Spleen (tissue), 11 donors: ENCODE data around the gene HMOX2. TPM values are rescaled to one million over a fixed set of nuclear protein-coding genes. Genes with fewer than 3 reads are reported as not detected.
A peak's percentile ranks its signal among the peaks of the same experiment; 100 is the strongest.

Source experiments
- DNase-seq: peaks from one replicate; pipeline ENCODE4 v3.0.0-alpha.2; 2020
- H3K27ac ChIP-seq, 8 donors: fragments of 200-600 bp; sonication (generic) in 7 of 8; 1 replicate in 4 of 8; 2 replicates in 4 of 8; pipeline versions ENCODE4 v1.5.0 to v1.8.0; 2016 to 2021; ENCODE audit warnings: inconsistent platforms in 4 of 8, mild to moderate bottlenecking in 4 of 8, moderate library complexity in 1 of 8
- H3K27me3 ChIP-seq, 7 donors: fragments of 200-600 bp; sonication (generic) in 6 of 7; replicated peaks in 1 of 7; 1 replicate in 4 of 7; 2 replicates in 3 of 7; pipeline versions ENCODE4 v1.5.0 to v1.8.0; 2016 to 2021; ENCODE audit warnings: inconsistent platforms in 3 of 7, mild to moderate bottlenecking in 1 of 7
- H3K36me3 ChIP-seq, 6 donors: fragments of 200-600 bp; sonication (generic) in 5 of 6; 1 replicate in 4 of 6; 2 replicates in 2 of 6; pipeline versions ENCODE4 v1.5.0 to v1.8.0; 2016 to 2021; ENCODE audit warnings: inconsistent platforms in 2 of 6
- H3K4me1 ChIP-seq, 6 donors: fragments of 200-600 bp; sonication (generic) in 5 of 6; 1 replicate in 3 of 6; 2 replicates in 3 of 6; pipeline versions ENCODE4 v1.5.0 to v1.8.0; 2016 to 2021; ENCODE audit warnings: inconsistent platforms in 3 of 6
- H3K4me3 ChIP-seq, 8 donors: fragments of 200-600 bp; sonication (generic) in 7 of 8; 1 replicate in 4 of 8; 2 replicates in 4 of 8; pipeline versions ENCODE4 v1.5.0 to v1.8.0; 2016 to 2021; ENCODE audit warnings: inconsistent platforms in 4 of 8, mild to moderate bottlenecking in 4 of 8, moderate library complexity in 2 of 8
- H3K9me3 ChIP-seq, 8 donors: fragments of 200-600 bp; sonication (generic) in 7 of 8; 1 replicate in 4 of 8; 2 replicates in 4 of 8; pipeline versions ENCODE4 v1.5.0 to v1.8.0; 2016 to 2021; ENCODE audit warnings: inconsistent platforms in 4 of 8
- CTCF ChIP-seq, 11 experiments: fragments of 200-600 bp in 7 of 11; fragments of 450-650 bp in 4 of 11; sonication (generic) in 4 of 11; IDR thresholded peaks in 8 of 11; conservative IDR thresholded peaks in 3 of 11; 1 replicate in 7 of 11; 2 replicates in 4 of 11; pipeline versions ENCODE4 v1.4.0 to v1.8.0; 2016 to 2021; ENCODE audit warnings: antibody characterized with exemption in 11 of 11, inconsistent platforms in 4 of 11, mild to moderate bottlenecking in 1 of 11
- POLR2A ChIP-seq, 3 donors: fragments of 450-650 bp; IDR thresholded peaks; one replicate each; pipeline ENCODE4 v1.5.1; 2017; ENCODE audit warnings: antibody characterized with exemption in 3 of 3, mild to moderate bottlenecking in 1 of 3
- POLR2AphosphoS5 ChIP-seq, 3 donors: sonication (generic); formaldehyde crosslinking; IDR thresholded peaks; one replicate each; pipeline ENCODE4 v1.5.1; 2017; ENCODE audit warnings: antibody characterized with exemption in 3 of 3
- WGBS, 5 donors: extraction: QIAGEN DNeasy Blood & Tissue Kit in 3 of 5; methylation state at CpG; one replicate each; pipeline versions ENCODE4 v1.1.5 to v1.1.7; 2013 to 2018; 5-methylcytosine and 5-hydroxymethylcytosine counted together
- intact Hi-C: fragments of 100-400 bp; cut with DNase I; formaldehyde crosslinking; loops from one replicate; pipeline ENCODE4 v1.15.0; 2023; ENCODE audit warnings: low total_unique reads
- polyA plus RNA-seq, 3 donors: library from polyadenylated mRNA; stranded (reverse); fragments of 200-250 nt; gene quantifications; one replicate each; pipeline ENCODE4 v1.2.1, GENCODE V29; 2013
- total RNA-seq, 7 donors: library from RNA; depleted of rRNA in 3 of 7; stranded (reverse); fragments of >200 nt in 3 of 7; fragmentation: NEBNext Ultra II Directional in 4 of 7; extraction: Animal tissue kit (Norgen Biotek cat#: 25700) in 4 of 7; gene quantifications; one replicate each; pipeline versions ENCODE4 v1.1.0 to v1.2.1, GENCODE V29; 2016 to 2021
- donor health status: healthy with polysubstance abuse.
- donor health status: DM: no; HTN: no; CAD: no; lungs with moderate emphysema.
- donor health status: DM: no; HTN: no; CAD: no.
- donor health status: Bipolar disorder and iron deficiency.
- donor health status: healthy.
- donor health status: DM: no; HTN: no; CAD: no.
- donor health status: DM: yes; HTN: yes; CAD: no.

HMOX2 gene
- total and polyA plus RNA-seq, 10 donors, result 26.6 to 73.8 (median 53.3) TPM

DNA sequence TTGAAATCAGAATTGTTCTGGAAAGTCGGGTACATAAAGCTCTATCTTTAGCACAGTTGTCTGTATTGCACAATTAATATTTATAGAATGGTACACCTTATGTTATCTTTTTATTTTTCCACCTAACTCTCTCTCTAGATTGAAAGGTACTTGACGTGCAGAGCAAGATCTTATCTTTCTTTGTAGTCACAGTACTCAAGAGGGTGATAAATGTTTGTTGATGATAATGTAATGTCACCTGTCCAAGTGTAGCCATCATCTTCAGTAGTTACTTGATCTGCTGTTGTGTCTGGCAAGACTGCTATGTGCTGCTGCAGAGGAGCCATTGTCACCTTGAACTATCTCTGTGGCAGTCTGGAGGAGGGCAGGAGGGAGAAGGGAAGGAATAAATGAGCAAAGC lies 5.3 kb downstream of the HMOX2 start:
- no peak for DNase-seq
- H3K9me3 ChIP-seq, result no peaks in the 10 kb centered on the region
- H3K36me3 ChIP-seq, result peaks cover 0 to 51% (median 14%) of the 10 kb centered on the region in 6 donors
- H3K4me3 ChIP-seq, result no peak overlapping the region
- H3K27ac ChIP-seq, result peak overlapping the region in 3 of 8 donors; percentile 3 to 58 (median 13)
- no peaks in the 10 kb centered on the region for H3K27me3 ChIP-seq
- peaks cover 14 to 72% (median 45%) of the 10 kb centered on the region in 6 donors for H3K4me1 ChIP-seq
- TF ChIP-seq POLR2AphosphoS5 (IDR thresholded peaks at IDR 0.05) (no peak), CTCF (IDR thresholded peaks at IDR 0.05 in 8 of 11, conservative IDR thresholded peaks at IDR 0.05 in 3 of 11) (no peak), POLR2A (IDR thresholded peaks at IDR 0.05) (no peak)
- intact Hi-C loops, result no loop called here
- 61 to 84% (median 76%) methylated on average over 2 of the region's 2 CpGs for WGBS, 5 donors

DNA sequence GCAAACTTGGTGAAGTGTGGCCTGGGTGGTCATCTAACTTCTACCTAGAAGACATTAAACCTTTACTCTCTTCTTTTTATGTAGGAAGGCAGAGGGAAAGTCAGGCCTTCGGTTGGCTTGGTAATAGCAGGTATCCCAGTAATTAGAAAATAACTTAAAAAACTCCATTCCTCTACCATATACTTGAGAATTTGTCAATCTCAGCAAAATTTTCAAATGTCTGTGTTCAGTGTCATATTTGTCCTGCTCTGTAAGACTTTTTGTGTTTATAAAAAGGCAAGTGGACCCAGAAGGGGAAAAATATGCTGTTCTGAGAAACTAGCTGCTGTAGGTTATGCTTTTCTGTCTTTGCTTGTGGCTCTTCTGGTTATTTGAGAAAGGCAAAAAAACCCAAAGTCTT lies 5.8 kb downstream of the HMOX2 start:
- Histone ChIP-seq H3K36me3 (peaks cover 0 to 56% (median 15%) of the 10 kb centered on the region in 6 donors), H3K4me3 (no peak overlapping the region), H3K27ac (peak overlapping the region in 3 of 8 donors; percentile 3 to 58 (median 13)), H3K4me1 (peaks cover 19 to 74% (median 47%) of the 10 kb centered on the region in 6 donors), H3K27me3 (no peaks in the 10 kb centered on the region), H3K9me3 (no peaks in the 10 kb centered on the region)
- no peak for TF ChIP-seq POLR2AphosphoS5 (IDR thresholded peaks at IDR 0.05)
- no peak for TF ChIP-seq CTCF (IDR thresholded peaks at IDR 0.05 in 8 of 11, conservative IDR thresholded peaks at IDR 0.05 in 3 of 11)
- DNase-seq, result no peak
- intact Hi-C loops, result no loop called here
- 87 to 96% (median 90%) methylated on average over 1 of the region's 1 CpG for WGBS, 5 donors

DNA sequence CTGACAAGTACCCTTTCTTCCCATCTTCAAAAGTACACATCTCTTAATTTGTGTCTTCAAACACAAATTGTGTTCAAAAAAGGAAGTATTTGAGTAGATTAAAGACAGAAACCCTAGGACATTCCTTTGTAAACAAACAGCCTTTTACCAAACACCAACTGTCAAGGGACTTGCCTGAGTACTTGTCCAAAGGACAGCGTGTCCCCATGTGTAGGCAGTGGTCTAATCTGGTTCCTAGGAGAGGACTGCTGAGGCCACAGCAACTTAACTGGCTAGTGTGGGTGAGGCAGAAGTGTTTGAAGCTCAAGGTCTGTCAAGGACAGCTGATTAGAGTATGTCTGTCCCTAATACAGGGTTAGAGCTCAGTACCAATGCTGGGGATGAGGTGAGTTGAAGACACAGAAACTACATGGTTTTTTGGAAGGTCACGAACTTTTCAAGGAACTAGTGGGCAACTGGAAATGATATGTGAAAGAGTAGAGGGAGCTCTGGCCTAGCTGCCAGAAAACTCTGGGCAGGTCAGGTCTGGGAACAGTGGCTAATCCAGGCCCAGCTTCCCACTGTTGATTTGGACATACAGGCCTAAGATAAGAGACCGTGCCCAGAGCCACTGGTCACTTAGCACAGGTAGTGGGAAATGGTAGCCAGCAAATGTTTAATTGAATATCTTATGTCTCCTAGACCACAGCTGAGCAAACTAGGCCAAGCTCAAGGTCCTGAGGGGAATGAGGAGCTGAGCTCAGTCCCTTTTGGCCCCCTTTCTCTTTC lies 10.1 kb downstream of the HMOX2 start:
- H3K27ac ChIP-seq, result peak overlapping the region in 7 of 8 donors; percentile 51 to 88 (median 76)
- no peak overlapping the region for H3K4me3 ChIP-seq
- DNase-seq, result no peak
- WGBS, 5 donors, result 90 to 98% (median 94%) methylated on average over 3 of the region's 3 CpGs
- intact Hi-C loops, result no loop called here
- H3K36me3 ChIP-seq, result peaks cover 0 to 75% (median 21%) of the 10 kb centered on the region in 6 donors
- TF ChIP-seq CTCF (IDR thresholded peaks at IDR 0.05 in 8 of 11, conservative IDR thresholded peaks at IDR 0.05 in 3 of 11), result no peak
- peak in 1 of 3 donors; percentile 78 for TF ChIP-seq POLR2AphosphoS5 (IDR thresholded peaks at IDR 0.05)
- peaks cover 29 to 74% (median 47%) of the 10 kb centered on the region in 6 donors for H3K4me1 ChIP-seq
- no peaks in the 10 kb centered on the region for H3K27me3 ChIP-seq
- H3K9me3 ChIP-seq, result no peaks in the 10 kb centered on the region

DNA sequence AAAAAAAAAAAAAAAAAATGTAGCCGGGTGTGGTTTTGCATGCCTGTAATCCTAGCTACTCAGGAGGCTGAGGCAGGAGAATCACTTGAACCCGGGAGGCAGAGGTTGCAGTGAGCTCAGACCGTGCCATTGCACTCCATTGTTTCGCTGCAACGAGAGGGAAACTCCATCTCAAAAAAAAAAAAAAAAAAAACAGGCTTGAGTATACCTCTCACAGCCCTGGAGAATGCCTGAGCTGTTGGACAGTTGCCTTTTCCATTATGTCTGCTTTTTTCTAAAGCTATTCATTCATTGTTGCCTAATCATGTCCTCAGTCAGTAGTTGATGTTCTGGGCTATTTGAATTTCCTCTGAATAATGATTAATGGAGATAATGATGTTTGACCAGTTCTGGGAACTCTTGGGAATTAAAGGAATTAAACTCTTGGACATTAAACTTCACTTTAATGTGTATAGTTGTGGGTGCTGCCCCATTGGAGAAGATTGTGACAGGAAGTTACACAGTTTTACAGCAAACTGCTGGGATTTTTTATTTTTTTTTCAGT lies 11.8 kb downstream of the HMOX2 start:
- H3K36me3 ChIP-seq, result peaks cover 0 to 83% (median 21%) of the 10 kb centered on the region in 6 donors
- H3K27me3 ChIP-seq, result no peaks in the 10 kb centered on the region
- TF ChIP-seq POLR2A (IDR thresholded peaks at IDR 0.05), result no peak
- TF ChIP-seq CTCF (IDR thresholded peaks at IDR 0.05 in 8 of 11, conservative IDR thresholded peaks at IDR 0.05 in 3 of 11), result no peak
- peaks cover 26 to 65% (median 40%) of the 10 kb centered on the region in 6 donors for H3K4me1 ChIP-seq
- H3K9me3 ChIP-seq, result no peaks in the 10 kb centered on the region
- intact Hi-C loops, result no loop called here
- peak overlapping the region; percentile 37 to 88 (median 76) for H3K27ac ChIP-seq
- WGBS, 5 donors, result 41 to 62% (median 44%) methylated on average over 4 to 5 of the region's 5 CpGs
- no peak for DNase-seq
- H3K4me3 ChIP-seq, result peak overlapping the region in 1 of 8 donors; percentile 0
